ENCODE results near the gene IL23R. TPM values are rescaled to one million over a fixed set of nuclear protein-coding genes. Genes with fewer than 3 reads are reported as not detected.

Gene IL23R
- total RNA-seq, 2 experiments from 2014 or later, result 0.23 TPM; not detected in 1

DNA sequence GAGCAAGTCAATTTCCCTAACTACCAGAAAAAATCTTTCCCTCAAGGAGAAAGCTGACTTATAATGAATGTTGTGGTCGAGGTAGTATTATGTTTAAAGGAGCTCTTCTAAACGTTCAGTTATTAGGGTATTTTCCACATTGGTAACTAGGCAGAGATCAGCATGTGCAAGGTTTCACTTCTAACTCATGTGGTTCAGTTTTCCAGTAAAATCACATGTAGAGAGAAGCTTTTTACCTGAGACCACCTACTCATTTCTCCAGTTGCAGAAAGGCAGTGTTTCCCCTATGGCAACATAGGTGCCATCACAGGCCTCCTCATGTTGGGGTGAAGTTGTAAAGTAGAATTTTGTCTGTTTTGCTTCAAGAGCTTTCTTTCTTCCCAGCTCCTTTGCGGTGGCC lies 23.7 kb downstream of the IL23R start:
- H3K27ac ChIP-seq (ENCODE audit: low read depth, low read length, poor library complexity, severe bottlenecking), result no peak overlapping the region
- POLR2A ChIA-PET, result no interaction called here
- no peaks in the 10 kb centered on the region for H3K79me2 ChIP-seq (ENCODE audit: insufficient read depth, low read depth, low read length)
- TF ChIP-seq, protein P1, sequence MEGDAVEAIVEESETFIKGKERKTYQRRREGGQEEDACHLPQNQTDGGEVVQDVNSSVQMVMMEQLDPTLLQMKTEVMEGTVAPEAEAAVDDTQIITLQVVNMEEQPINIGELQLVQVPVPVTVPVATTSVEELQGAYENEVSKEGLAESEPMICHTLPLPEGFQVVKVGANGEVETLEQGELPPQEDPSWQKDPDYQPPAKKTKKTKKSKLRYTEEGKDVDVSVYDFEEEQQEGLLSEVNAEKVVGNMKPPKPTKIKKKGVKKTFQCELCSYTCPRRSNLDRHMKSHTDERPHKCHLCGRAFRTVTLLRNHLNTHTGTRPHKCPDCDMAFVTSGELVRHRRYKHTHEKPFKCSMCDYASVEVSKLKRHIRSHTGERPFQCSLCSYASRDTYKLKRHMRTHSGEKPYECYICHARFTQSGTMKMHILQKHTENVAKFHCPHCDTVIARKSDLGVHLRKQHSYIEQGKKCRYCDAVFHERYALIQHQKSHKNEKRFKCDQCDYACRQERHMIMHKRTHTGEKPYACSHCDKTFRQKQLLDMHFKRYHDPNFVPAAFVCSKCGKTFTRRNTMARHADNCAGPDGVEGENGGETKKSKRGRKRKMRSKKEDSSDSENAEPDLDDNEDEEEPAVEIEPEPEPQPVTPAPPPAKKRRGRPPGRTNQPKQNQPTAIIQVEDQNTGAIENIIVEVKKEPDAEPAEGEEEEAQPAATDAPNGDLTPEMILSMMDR (conservative IDR thresholded peaks at IDR 0.05; ENCODE audit: low read length), result no peak
- no peaks in the 10 kb centered on the region for H3K4me1 ChIP-seq (ENCODE audit: insufficient read depth, low read length, poor library complexity, severe bottlenecking)
- intact Hi-C loops (cut with micrococcal nuclease; ENCODE audit: unreplicated experiment), result no loop called here
- no peaks in the 10 kb centered on the region for H3K36me3 ChIP-seq (ENCODE audit: insufficient read depth, low read length)
- no peak overlapping the region for H3K4me3 ChIP-seq (ENCODE audit: low read depth, low read length, poor library complexity, severe bottlenecking)
- no peak overlapping the region for H3K4me2 ChIP-seq (ENCODE audit: low read length)
- H3K9me2 ChIP-seq (ENCODE audit: insufficient read depth, low read length), result no peaks in the 10 kb centered on the region
- H4K20me1 ChIP-seq (ENCODE audit: insufficient read depth, low read length), result no peaks in the 10 kb centered on the region
- H3K9me3 ChIP-seq (ENCODE audit: low read length), result no peaks in the 10 kb centered on the region
- no peak for DNase-seq (ENCODE audit: low spot score)
- BruUV-seq (replicated peaks), result no TSS peak
- CTCF ChIA-PET (ENCODE audit: unreplicated experiment), result no interaction called here
- no peak overlapping the region for H2AFZ ChIP-seq (ENCODE audit: low read length)

DNA sequence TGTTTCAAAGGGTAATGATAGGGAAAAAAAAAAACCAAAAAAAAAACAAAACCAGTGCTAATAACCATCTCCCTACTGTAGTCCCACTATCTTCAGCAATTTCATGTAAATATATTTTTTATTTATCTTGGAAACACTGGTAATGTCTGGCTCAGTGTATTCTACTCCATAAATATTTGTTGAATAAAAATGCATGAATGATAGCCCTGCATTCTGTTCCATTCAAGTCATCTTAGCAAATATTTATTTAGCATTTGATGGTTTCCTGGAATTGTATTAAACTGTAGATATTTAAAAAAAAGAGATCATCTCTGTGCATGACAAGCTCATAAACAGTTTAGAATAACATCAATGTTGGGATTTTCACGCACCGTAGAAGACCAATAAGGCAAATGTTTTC lies 24.2 kb downstream of the IL23R start:
- POLR2A ChIA-PET, result interaction anchor here (0.6 kb wide), 1 partner anchor 1693 kb away, joined by 4 read pairs; no protein-coding TSS in a partner anchor
- H4K20me1 ChIP-seq (ENCODE audit: insufficient read depth, low read length), result no peaks in the 10 kb centered on the region
- no peak for DNase-seq (ENCODE audit: low spot score)
- H2AFZ ChIP-seq (ENCODE audit: low read length), result no peak overlapping the region
- H3K4me1 ChIP-seq (ENCODE audit: insufficient read depth, low read length, poor library complexity, severe bottlenecking), result no peaks in the 10 kb centered on the region
- BruUV-seq (replicated peaks), result no TSS peak
- CTCF ChIA-PET (ENCODE audit: unreplicated experiment), result no interaction called here
- no peak overlapping the region for H3K27ac ChIP-seq (ENCODE audit: low read depth, low read length, poor library complexity, severe bottlenecking)
- no peaks in the 10 kb centered on the region for H3K79me2 ChIP-seq (ENCODE audit: insufficient read depth, low read depth, low read length)
- no peak overlapping the region for H3K4me3 ChIP-seq (ENCODE audit: low read depth, low read length, poor library complexity, severe bottlenecking)
- intact Hi-C loops (cut with micrococcal nuclease; ENCODE audit: unreplicated experiment), result no loop called here
- no peaks in the 10 kb centered on the region for H3K9me2 ChIP-seq (ENCODE audit: insufficient read depth, low read length)
- no peak for TF ChIP-seq EZH2phosphoT487 (IDR thresholded peaks at IDR 0.05; ENCODE audit: borderline replicate concordance, low read depth, low read length)
- TF ChIP-seq, protein P1 (conservative IDR thresholded peaks at IDR 0.05; ENCODE audit: low read length), result no peak
- H3K36me3 ChIP-seq (ENCODE audit: insufficient read depth, low read length), result no peaks in the 10 kb centered on the region
- no peak overlapping the region for H3K4me2 ChIP-seq (ENCODE audit: low read length)
- H3K9me3 ChIP-seq (ENCODE audit: low read length), result no peaks in the 10 kb centered on the region

DNA sequence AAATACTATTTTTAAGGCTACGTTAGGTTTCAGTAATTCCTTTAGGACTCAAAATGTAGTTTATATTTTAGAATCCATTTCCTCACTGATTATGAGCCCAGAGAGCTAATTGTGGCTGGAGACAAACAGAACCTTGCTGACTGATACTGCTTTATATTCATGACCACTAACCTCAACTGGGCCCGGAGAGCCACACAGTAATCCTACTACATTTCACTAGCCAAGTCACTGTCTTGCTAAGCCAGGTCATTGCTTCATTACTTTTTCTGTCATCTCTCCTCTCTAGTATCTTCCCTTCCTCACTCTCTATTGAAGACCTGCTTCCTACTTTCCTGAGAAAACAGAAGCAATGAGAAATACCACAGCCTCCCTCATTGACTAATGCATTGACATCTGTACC lies 24.7 kb downstream of the IL23R start:
- CTCF ChIA-PET (ENCODE audit: unreplicated experiment), result no interaction called here
- no peaks in the 10 kb centered on the region for H3K9me2 ChIP-seq (ENCODE audit: insufficient read depth, low read length)
- BruUV-seq (replicated peaks), result no TSS peak
- H3K4me2 ChIP-seq (ENCODE audit: low read length), result no peak overlapping the region
- POLR2A ChIA-PET, result interaction anchor here (0.6 kb wide), 2 partner anchors 41 to 1694 kb away, joined by 4 read pairs; no protein-coding TSS in a partner anchor
- no peaks in the 10 kb centered on the region for H4K20me1 ChIP-seq (ENCODE audit: insufficient read depth, low read length)
- H2AFZ ChIP-seq (ENCODE audit: low read length), result no peak overlapping the region
- no peak overlapping the region for H3K27ac ChIP-seq (ENCODE audit: low read depth, low read length, poor library complexity, severe bottlenecking)
- no peaks in the 10 kb centered on the region for H3K9me3 ChIP-seq (ENCODE audit: low read length)
- H3K4me1 ChIP-seq (ENCODE audit: insufficient read depth, low read length, poor library complexity, severe bottlenecking), result no peaks in the 10 kb centered on the region
- DNase-seq (ENCODE audit: low spot score), result no peak
- no peak overlapping the region for H3K4me3 ChIP-seq (ENCODE audit: low read depth, low read length, poor library complexity, severe bottlenecking)
- H3K79me2 ChIP-seq (ENCODE audit: insufficient read depth, low read depth, low read length), result no peaks in the 10 kb centered on the region
- no peaks in the 10 kb centered on the region for H3K36me3 ChIP-seq (ENCODE audit: insufficient read depth, low read length)
- intact Hi-C loops (cut with micrococcal nuclease; ENCODE audit: unreplicated experiment), result no loop called here
- no peak for TF ChIP-seq EZH2phosphoT487 (IDR thresholded peaks at IDR 0.05; ENCODE audit: borderline replicate concordance, low read depth, low read length)
- TF ChIP-seq, protein P1 (conservative IDR thresholded peaks at IDR 0.05; ENCODE audit: low read length), result no peak

Measured in OCI-LY7 (cell line).